Measurements from ENCODE around the gene ZNF280C.

The ZNF280C gene

DNA sequence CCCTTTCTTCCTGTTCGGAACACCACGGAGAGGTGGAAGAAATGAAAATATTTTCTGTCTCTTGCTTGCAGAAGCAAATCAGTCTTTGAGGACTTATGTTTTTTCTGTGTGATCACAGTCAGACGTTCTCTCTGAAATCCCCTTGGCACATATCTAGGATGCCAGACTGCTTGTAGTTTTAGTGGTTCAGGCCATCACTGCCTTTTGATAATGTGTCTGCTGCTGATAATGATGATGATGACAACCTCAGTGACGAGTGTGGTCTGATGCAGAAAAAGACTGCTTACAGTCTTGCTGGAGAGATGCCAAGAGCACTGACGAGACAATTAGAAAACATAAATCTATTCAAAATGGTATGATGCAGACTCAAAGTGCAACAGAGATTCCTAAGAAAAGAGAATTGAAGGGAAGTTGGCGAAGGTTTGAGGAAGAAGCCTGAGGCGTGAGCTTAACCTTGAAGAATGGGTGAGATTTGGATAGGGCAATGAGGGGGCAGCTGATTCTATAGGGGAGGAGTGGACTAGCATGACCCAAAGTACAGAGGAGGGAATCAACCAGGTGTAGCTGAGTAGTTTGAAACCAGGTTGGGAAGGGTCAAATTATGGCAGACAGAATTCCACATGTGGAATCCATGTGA is 89.0 kb downstream of the ZNF280C start:
- H3K27ac ChIP-seq (ENCODE audit: insufficient read depth in 1 of 2, low read depth in 1 of 2, low read length in 2 of 2, poor library complexity in 1 of 2, severe bottlenecking in 2 of 2) = peak overlapping the region; percentile 61 to 90
- ChIA-PET CTCF (interaction anchor here (1.0 to 1.6 kb wide), 6 partner anchors 12 to 82 kb away, joined by 3 to 5 read pairs (median 4); no protein-coding TSS in a partner anchor), POLR2A (interaction anchor here (0.7 to 1.7 kb wide), 3 partner anchors 9 to 125 kb away, joined by 4 to 7 read pairs (median 5); no protein-coding TSS in a partner anchor)
- WGBS (ENCODE audit: insufficient coverage) = 23% methylated on average over 6 of the region's 7 CpGs
- no peaks in the 10 kb centered on the region for H3K27me3 ChIP-seq (replicated peaks in 2 of 5; ENCODE audit: control insufficient read depth in 4 of 5, insufficient read depth in 5 of 5, low read length in 4 of 5)
- no peaks in the 10 kb centered on the region for H3K9me3 ChIP-seq (ENCODE audit: control extremely low read depth in 1 of 5, control insufficient read depth in 4 of 5, insufficient read depth in 2 of 5, low read depth in 1 of 5, low read length in 4 of 5)
- peak; percentile 95 to 98 (median 98) for DNase-seq
- H3K36me3 ChIP-seq (ENCODE audit: control insufficient read depth in 4 of 4, insufficient read depth in 4 of 4, low read length in 3 of 4) = peaks cover 0 to 4% (median 0%) of the 10 kb centered on the region in 4 experiments
- peaks cover 0 to 52% (median 33%) of the 10 kb centered on the region in 4 experiments for H3K4me1 ChIP-seq (ENCODE audit: control extremely low read depth in 1 of 4, control insufficient read depth in 4 of 4, insufficient read depth in 4 of 4, low read length in 3 of 4)
- H3K4me3 ChIP-seq (ENCODE audit: control insufficient read depth in 1 of 7, extremely low read depth in 1 of 7, insufficient read depth in 4 of 7, low read depth in 2 of 7, low read length in 6 of 7) = peak overlapping the region in 1 of 7 experiments; percentile 42

DNA sequence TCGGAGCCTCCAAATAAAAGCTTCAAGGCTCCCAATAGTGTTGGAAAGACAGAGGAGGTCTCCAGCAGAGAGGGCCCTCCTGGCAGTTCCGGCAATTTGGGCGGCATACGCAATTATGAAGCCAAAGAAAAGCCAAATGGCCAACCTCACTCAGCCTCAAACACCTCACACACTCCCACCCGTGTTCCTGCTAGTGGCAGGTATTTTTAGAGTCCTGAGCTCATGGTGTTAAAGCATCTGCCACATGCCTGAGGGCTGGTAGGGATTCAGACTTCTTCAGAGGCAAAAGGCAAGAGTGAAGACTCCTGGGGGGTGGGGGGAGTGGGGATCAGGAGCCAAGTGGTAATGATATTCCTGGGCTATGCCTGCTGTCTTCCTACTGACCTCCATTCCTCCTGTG is 89.5 kb downstream of the ZNF280C start:
- Histone ChIP-seq H3K4me1 (ENCODE audit: control extremely low read depth in 1 of 4, control insufficient read depth in 4 of 4, insufficient read depth in 4 of 4, low read length in 3 of 4) (peaks cover 0 to 53% (median 36%) of the 10 kb centered on the region in 4 experiments), H3K9me3 (ENCODE audit: control extremely low read depth in 1 of 5, control insufficient read depth in 4 of 5, insufficient read depth in 2 of 5, low read depth in 1 of 5, low read length in 4 of 5) (no peaks in the 10 kb centered on the region), H3K36me3 (ENCODE audit: control insufficient read depth in 4 of 4, insufficient read depth in 4 of 4, low read length in 3 of 4) (no peaks in the 10 kb centered on the region), H3K27ac (ENCODE audit: insufficient read depth in 1 of 2, low read depth in 1 of 2, low read length in 2 of 2, poor library complexity in 1 of 2, severe bottlenecking in 2 of 2) (peak overlapping the region; percentile 61 to 90), H3K27me3 (replicated peaks in 2 of 5; ENCODE audit: control insufficient read depth in 4 of 5, insufficient read depth in 5 of 5, low read length in 4 of 5) (no peaks in the 10 kb centered on the region), H3K4me3 (ENCODE audit: control insufficient read depth in 1 of 7, extremely low read depth in 1 of 7, insufficient read depth in 4 of 7, low read depth in 2 of 7, low read length in 6 of 7) (peak overlapping the region in 1 of 7 experiments; percentile 28)
- ChIA-PET POLR2A (interaction anchor here (0.7 to 1.7 kb wide), 3 partner anchors 9 to 124 kb away, joined by 4 to 7 read pairs (median 5); no protein-coding TSS in a partner anchor), CTCF (interaction anchor here (1.2 to 1.6 kb wide), 5 partner anchors 12 to 82 kb away, joined by 3 to 5 read pairs (median 4); no protein-coding TSS in a partner anchor)
- DNase-seq = no peak
- WGBS (ENCODE audit: insufficient coverage) = no CpG with 5 or more reads among the region's 5 CpGs

DNA sequence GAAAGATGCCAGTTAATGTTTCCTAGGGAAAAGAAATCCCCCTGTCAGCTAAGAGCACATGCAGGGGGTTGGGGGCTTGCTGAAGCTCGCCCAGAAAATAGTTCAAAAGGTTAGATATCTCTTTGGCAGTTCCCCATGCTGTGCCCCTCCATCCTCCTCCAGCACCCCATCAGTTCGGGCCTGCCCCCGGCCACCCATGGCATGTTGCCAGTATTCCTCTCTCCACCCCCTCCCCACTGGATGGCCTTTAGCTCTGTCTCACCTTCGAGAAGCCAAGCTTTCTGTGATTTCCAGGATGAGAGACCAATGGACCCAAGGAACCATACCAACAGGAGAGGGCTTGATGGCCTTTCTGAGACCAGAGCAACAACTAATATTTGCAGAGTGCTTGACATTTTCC is 91.8 kb downstream of the ZNF280C start:
- H3K4me3 ChIP-seq (ENCODE audit: control insufficient read depth in 1 of 7, extremely low read depth in 1 of 7, insufficient read depth in 4 of 7, low read depth in 2 of 7, low read length in 6 of 7) = no peak overlapping the region
- no peaks in the 10 kb centered on the region for H3K36me3 ChIP-seq (ENCODE audit: control insufficient read depth in 4 of 4, insufficient read depth in 4 of 4, low read length in 3 of 4)
- peaks cover 11 to 73% (median 50%) of the 10 kb centered on the region in 4 experiments for H3K4me1 ChIP-seq (ENCODE audit: control extremely low read depth in 1 of 4, control insufficient read depth in 4 of 4, insufficient read depth in 4 of 4, low read length in 3 of 4)
- WGBS (ENCODE audit: insufficient coverage) = 72% methylated on average over 3 of the region's 4 CpGs
- no peaks in the 10 kb centered on the region for H3K27me3 ChIP-seq (replicated peaks in 2 of 5; ENCODE audit: control insufficient read depth in 4 of 5, insufficient read depth in 5 of 5, low read length in 4 of 5)
- ChIA-PET POLR2A (no interaction called here), CTCF (interaction anchor here (1.1 to 1.5 kb wide), 3 partner anchors 14 to 54 kb away, joined by 3 to 4 read pairs (median 4); no protein-coding TSS in a partner anchor)
- no peak for DNase-seq
- H3K9me3 ChIP-seq (ENCODE audit: control extremely low read depth in 1 of 5, control insufficient read depth in 4 of 5, insufficient read depth in 2 of 5, low read depth in 1 of 5, low read length in 4 of 5) = no peaks in the 10 kb centered on the region
- no peak overlapping the region for H3K27ac ChIP-seq (ENCODE audit: insufficient read depth in 1 of 2, low read depth in 1 of 2, low read length in 2 of 2, poor library complexity in 1 of 2, severe bottlenecking in 2 of 2)

DNA sequence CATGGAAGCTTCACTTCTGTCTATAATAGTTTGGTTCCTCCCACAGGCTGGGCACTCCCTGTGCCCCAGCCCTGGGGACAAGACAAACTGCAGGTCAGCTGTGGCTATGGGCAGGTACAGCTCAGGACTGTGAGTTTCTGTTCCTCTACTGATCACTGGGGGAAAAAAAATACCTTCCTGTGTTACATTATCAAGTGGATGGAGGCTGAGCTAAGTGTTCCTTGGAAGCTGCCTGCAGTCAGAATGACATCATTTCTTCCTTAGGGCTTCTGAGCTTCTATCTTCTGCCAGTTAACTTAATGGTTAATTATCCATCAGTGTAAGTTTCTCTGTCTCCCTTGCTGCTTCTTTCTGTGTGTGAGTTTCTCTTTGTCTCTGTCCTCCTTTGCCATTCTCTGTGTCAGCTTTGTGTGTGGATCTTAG is 92.3 kb downstream of the ZNF280C start:
- H3K4me1 ChIP-seq (ENCODE audit: control extremely low read depth in 1 of 4, control insufficient read depth in 4 of 4, insufficient read depth in 4 of 4, low read length in 3 of 4) = peaks cover 11 to 73% (median 50%) of the 10 kb centered on the region in 4 experiments
- POLR2A ChIA-PET = no interaction called here

DNA sequence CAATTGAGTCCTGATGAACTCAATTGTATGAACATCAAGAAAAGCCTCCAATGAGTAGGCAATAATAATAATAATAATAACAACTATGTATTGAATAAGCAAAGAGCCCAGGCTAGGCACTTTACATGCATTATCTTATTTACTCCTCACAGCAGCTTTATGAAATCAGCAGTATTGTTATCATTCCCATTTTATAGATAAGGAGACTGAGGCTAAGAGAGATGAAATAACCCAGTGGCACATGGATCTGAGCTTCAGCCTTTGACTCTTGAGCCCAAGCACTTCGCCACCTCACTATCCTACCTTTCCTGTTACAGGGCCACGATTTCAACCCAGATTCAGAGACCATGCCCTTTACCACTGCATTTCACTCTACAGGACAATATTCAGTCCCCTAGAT is 93.8 kb downstream of the ZNF280C start:
- WGBS (ENCODE audit: insufficient coverage) = no CpG with 5 or more reads among the region's 2 CpGs
- POLR2A ChIA-PET = no interaction called here
- no peaks in the 10 kb centered on the region for H3K36me3 ChIP-seq (ENCODE audit: control insufficient read depth in 4 of 4, insufficient read depth in 4 of 4, low read length in 3 of 4)

More for the DNA sequence above, 92.3 kb downstream of the ZNF280C start:
- H3K36me3 ChIP-seq (ENCODE audit: control insufficient read depth in 4 of 4, insufficient read depth in 4 of 4, low read length in 3 of 4) = no peaks in the 10 kb centered on the region
- H3K27ac ChIP-seq (ENCODE audit: insufficient read depth in 1 of 2, low read depth in 1 of 2, low read length in 2 of 2, poor library complexity in 1 of 2, severe bottlenecking in 2 of 2) = no peak overlapping the region
- H3K4me3 ChIP-seq (ENCODE audit: control insufficient read depth in 1 of 7, extremely low read depth in 1 of 7, insufficient read depth in 4 of 7, low read depth in 2 of 7, low read length in 6 of 7) = no peak overlapping the region
- DNase-seq = no peak
- CTCF ChIA-PET = interaction anchor here (0.7 to 1.5 kb wide), 6 partner anchors 10 to 65 kb away, joined by 3 to 4 read pairs (median 3); no protein-coding TSS in a partner anchor
- H3K27me3 ChIP-seq (replicated peaks in 2 of 5; ENCODE audit: control insufficient read depth in 4 of 5, insufficient read depth in 5 of 5, low read length in 4 of 5) = no peaks in the 10 kb centered on the region
- no peaks in the 10 kb centered on the region for H3K9me3 ChIP-seq (ENCODE audit: control extremely low read depth in 1 of 5, control insufficient read depth in 4 of 5, insufficient read depth in 2 of 5, low read depth in 1 of 5, low read length in 4 of 5)

DNA sequence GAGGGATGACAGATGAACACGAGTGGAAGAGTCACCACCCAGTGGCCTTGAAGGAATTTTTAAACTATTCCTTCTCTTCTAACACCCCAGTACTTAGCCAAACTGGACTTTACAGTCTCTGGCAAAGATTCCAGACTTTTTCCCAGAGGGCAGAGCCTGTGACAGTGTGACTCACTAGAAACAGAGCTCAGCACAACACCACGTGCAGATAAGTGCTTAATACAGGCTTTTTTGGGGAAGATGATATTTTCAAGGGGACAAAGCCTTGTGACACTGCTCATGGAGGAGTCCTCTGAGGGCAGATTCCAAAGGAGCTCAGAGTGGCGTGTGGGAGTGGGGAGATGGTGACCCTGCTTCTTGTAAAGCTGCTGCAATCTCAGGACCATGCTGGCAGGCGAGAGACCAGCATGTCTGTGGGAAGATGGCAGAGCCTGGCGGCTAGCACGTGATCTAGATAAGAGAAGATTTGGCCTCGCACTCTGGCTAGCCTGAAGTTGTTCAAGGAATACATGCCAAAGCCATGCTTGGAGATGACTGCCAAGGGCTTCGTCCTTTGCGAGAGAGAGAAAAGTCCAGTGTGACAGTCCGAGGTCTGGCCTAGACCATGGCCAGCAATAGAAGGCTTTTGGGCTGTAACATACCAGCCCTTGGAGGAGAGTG is 94.5 kb downstream of the ZNF280C start:
- no peaks in the 10 kb centered on the region for H3K9me3 ChIP-seq (ENCODE audit: control extremely low read depth in 1 of 5, control insufficient read depth in 4 of 5, insufficient read depth in 2 of 5, low read depth in 1 of 5, low read length in 4 of 5)
- ChIA-PET CTCF (interaction anchor here (1.5 to 2.3 kb wide), 2 partner anchors 17 to 94 kb away, joined by 4 to 7 read pairs; no protein-coding TSS in a partner anchor), POLR2A (interaction anchor here (1.3 to 1.4 kb wide), 2 partner anchors 9 kb away, joined by 3 to 4 read pairs; partner anchors contain the start of gene AIFM1)
- H3K27ac ChIP-seq (ENCODE audit: insufficient read depth in 1 of 2, low read depth in 1 of 2, low read length in 2 of 2, poor library complexity in 1 of 2, severe bottlenecking in 2 of 2) = peak overlapping the region; percentile 33 to 79
- H3K27me3 ChIP-seq (replicated peaks in 2 of 5; ENCODE audit: control insufficient read depth in 4 of 5, insufficient read depth in 5 of 5, low read length in 4 of 5) = no peaks in the 10 kb centered on the region
- 78% methylated on average over 9 of the region's 10 CpGs for WGBS (ENCODE audit: insufficient coverage)
- peaks cover 14 to 71% (median 49%) of the 10 kb centered on the region in 4 experiments for H3K4me1 ChIP-seq (ENCODE audit: control extremely low read depth in 1 of 4, control insufficient read depth in 4 of 4, insufficient read depth in 4 of 4, low read length in 3 of 4)
- DNase-seq = no peak
- H3K4me3 ChIP-seq (ENCODE audit: control insufficient read depth in 1 of 7, extremely low read depth in 1 of 7, insufficient read depth in 4 of 7, low read depth in 2 of 7, low read length in 6 of 7) = peak overlapping the region in 2 of 7 experiments; percentile 75 to 85
- H3K36me3 ChIP-seq (ENCODE audit: control insufficient read depth in 4 of 4, insufficient read depth in 4 of 4, low read length in 3 of 4) = no peaks in the 10 kb centered on the region

More for the DNA sequence above, 93.8 kb downstream of the ZNF280C start:
- CTCF ChIA-PET = interaction anchor here (1.5 kb wide), 1 partner anchor 16 kb away, joined by 4 read pairs; no protein-coding TSS in a partner anchor
- peaks cover 14 to 78% (median 53%) of the 10 kb centered on the region in 4 experiments for H3K4me1 ChIP-seq (ENCODE audit: control extremely low read depth in 1 of 4, control insufficient read depth in 4 of 4, insufficient read depth in 4 of 4, low read length in 3 of 4)
- no peaks in the 10 kb centered on the region for H3K27me3 ChIP-seq (replicated peaks in 2 of 5; ENCODE audit: control insufficient read depth in 4 of 5, insufficient read depth in 5 of 5, low read length in 4 of 5)
- no peak for DNase-seq
- no peak overlapping the region for H3K4me3 ChIP-seq (ENCODE audit: control insufficient read depth in 1 of 7, extremely low read depth in 1 of 7, insufficient read depth in 4 of 7, low read depth in 2 of 7, low read length in 6 of 7)
- H3K9me3 ChIP-seq (ENCODE audit: control extremely low read depth in 1 of 5, control insufficient read depth in 4 of 5, insufficient read depth in 2 of 5, low read depth in 1 of 5, low read length in 4 of 5) = no peaks in the 10 kb centered on the region
- H3K27ac ChIP-seq (ENCODE audit: insufficient read depth in 1 of 2, low read depth in 1 of 2, low read length in 2 of 2, poor library complexity in 1 of 2, severe bottlenecking in 2 of 2) = no peak overlapping the region
